GM12878 (cell line): ENCODE data around the gene RNU2-63P.

Experiments
- CHD4 ChIP-seq: fragments of 200-600 bp; sonication (generic); IDR thresholded peaks from 2 replicates; pipeline ENCODE4 v1.6.1; 2016; ENCODE audit warnings: mild to moderate bottlenecking
- CTCF ChIP-seq, 3 experiments: IDR thresholded peaks in 2 of 3; conservative IDR thresholded peaks in 1 of 3; 2 replicates each; pipeline ENCODE4 v1.5.1; 2011; ENCODE audit warnings: low read depth in 3 of 3, low read length in 3 of 3, mild to moderate bottlenecking in 3 of 3, control low read depth in 2 of 3, moderate library complexity in 2 of 3, inconsistent platforms in 1 of 3, mixed read lengths in 1 of 3; ENCODE audit not compliant: control insufficient read depth in 2 of 3, insufficient read depth in 1 of 3; ENCODE audit errors: extremely low read depth in 1 of 3
- GABPA ChIP-seq: IDR thresholded peaks from 2 replicates; pipeline ENCODE4 v1.6.1; 2014; ENCODE audit warnings: antibody characterized with exemption, low read depth, mild to moderate bottlenecking, inconsistent platforms
- PKNOX1 ChIP-seq: fragments of 450-650 bp; IDR thresholded peaks from 2 replicates; pipeline ENCODE4 v1.6.1; 2016; ENCODE audit warnings: mild to moderate bottlenecking
- POLR2AphosphoS5 ChIP-seq: IDR thresholded peaks from 2 replicates; pipeline ENCODE4 v1.6.1; 2011; ENCODE audit warnings: mild to moderate bottlenecking, low read length, inconsistent platforms
- STAT3 ChIP-seq: IDR thresholded peaks from 2 replicates; pipeline ENCODE4 v1.6.1; 2011; ENCODE audit warnings: low read depth, low read length, improper control_type of control experiment
- USF2 ChIP-seq: IDR thresholded peaks from 2 replicates; pipeline ENCODE4 v1.6.1; 2011; ENCODE audit warnings: low read depth, low read length, improper control_type of control experiment, borderline replicate concordance
- ZNF274 ChIP-seq: IDR thresholded peaks from one replicate; pipeline ENCODE4 v1.8.0; 2011; ENCODE audit not compliant: insufficient read length, insufficient read depth
- ZNF687 ChIP-seq: fragments of 450-650 bp; IDR thresholded peaks from 2 replicates; pipeline ENCODE4 v1.6.1; 2017; ENCODE audit warnings: mild to moderate bottlenecking, moderate library complexity
- ZZZ3 ChIP-seq: IDR thresholded peaks from 2 replicates; pipeline ENCODE4 v1.6.1; 2011; ENCODE audit warnings: low read depth; ENCODE audit not compliant: control insufficient read depth, insufficient read length

GRCh38 chr2:88027697-88028389 is 11.5 kb upstream of the RNU2-63P start:
- no peak for TF ChIP-seq POLR2AphosphoS5
- no peak for TF ChIP-seq GABPA
- no peak for TF ChIP-seq PKNOX1
- TF ChIP-seq ZNF687, result no peak
- TF ChIP-seq ZNF274, result no peak
- TF ChIP-seq CTCF (IDR thresholded peaks at IDR 0.05 in 2 of 3, conservative IDR thresholded peaks at IDR 0.05 in 1 of 3; ENCODE audit: control insufficient read depth in 2 of 3, extremely low read depth in 1 of 3, insufficient read depth in 1 of 3, low read depth in 3 of 3, low read length in 3 of 3), result no peak
- no peak for TF ChIP-seq ZZZ3
- TF ChIP-seq USF2, result no peak
- no peak for TF ChIP-seq CHD4
- no peak for TF ChIP-seq STAT3
